ENCODE measurements around the gene TMEM220.
A peak's percentile ranks its signal among the peaks of the same experiment; 100 is the strongest.

Gene TMEM220

DNA sequence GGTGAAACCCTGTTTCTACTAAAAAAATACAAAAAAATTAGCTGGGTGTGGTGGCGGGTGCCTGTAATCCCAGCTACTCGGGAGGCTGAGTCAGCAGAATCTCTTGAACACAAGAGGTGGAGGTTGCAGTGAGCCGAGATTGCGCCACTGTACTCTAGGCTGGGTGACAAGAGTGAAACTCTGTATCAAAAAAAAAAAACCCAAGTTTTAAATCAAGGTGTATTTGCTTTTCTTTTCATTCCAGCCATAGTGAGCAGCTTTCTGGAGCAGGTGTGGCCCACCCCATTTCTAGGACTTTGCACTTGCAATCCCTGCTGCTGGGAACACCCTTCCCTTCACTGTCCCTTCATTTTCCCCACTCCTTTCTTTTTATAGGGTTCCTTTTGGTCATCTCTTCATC is 45.2 kb upstream of the TMEM220 start:
- no peak for DNase-seq (ENCODE audit: low read depth)
- no peak for TF ChIP-seq CTCF (IDR thresholded peaks at IDR 0.05; ENCODE audit: control insufficient read depth, extremely low read depth, insufficient read depth)
- no peak overlapping the region for H3K4me3 ChIP-seq (ENCODE audit: low read depth, low read length)

DNA sequence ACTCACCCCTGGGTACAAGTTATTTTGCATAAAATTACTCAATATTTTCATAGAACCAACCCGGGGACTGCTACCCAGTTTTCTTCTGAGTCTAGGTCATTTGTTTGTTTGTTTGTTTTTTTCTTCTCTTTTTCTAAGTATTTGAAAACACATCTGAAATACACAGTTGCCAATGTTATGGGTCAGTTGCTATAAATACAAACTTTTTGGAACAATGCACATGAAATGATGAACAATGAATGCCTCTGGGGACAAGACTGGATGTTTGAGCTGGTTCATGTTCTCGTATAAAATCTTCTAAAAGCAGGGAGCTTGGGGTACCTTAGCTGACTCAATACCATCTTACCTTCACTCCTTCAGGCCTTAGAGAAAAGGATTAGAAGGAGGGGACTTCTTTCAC is 43.6 kb upstream of the TMEM220 start:
- TF ChIP-seq CTCF (IDR thresholded peaks at IDR 0.05; ENCODE audit: control insufficient read depth, extremely low read depth, insufficient read depth) = no peak
- DNase-seq (ENCODE audit: low read depth) = no peak
- no peak overlapping the region for H3K4me3 ChIP-seq (ENCODE audit: low read depth, low read length)

DNA sequence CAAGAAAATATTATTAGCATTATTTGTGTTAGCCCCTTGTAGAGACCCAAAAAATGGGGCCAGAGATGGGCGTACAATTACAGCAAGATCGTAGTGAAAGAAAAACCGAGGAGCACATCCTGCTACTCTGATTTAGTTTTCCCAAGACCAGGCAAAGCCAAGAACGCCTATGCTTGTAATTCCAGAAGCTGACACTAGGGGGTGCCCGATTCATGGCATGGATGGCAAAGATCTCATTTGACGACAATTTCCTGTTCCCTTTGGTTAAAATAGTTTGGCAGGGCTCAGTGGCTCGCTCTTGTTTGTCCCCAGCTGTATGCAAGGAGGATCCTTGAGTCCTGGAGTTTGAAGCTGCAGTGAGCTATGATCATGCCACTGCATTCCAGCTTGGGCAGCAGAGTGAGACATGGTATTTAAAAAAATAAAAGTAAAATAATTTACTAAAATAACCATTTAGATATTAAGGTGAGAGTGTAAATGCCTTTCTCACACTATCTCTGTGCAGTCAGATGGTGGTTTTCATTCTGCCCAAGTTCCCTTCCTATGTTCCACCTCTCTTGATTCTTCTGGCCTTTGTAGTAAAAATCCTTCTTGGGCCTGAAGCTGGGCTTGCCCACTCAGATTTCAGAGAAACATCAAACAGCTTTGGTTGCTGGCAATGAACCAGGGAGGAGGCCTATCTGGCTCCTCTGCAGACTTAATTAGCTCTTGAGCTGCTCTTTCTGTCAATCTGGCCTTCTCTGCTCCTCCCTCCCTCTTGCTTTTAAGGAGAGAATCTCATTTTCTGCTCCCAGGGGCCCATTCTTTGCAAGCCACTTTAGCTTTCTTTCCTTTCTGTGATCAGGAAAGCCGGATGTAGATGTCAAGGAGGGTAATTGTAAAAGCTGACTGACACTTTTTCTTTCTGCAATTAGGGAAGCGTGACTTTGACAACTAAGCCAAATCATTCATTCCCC is 42.9 kb upstream of the TMEM220 start:
- TF ChIP-seq CTCF (IDR thresholded peaks at IDR 0.05; ENCODE audit: control insufficient read depth, extremely low read depth, insufficient read depth) = peak; percentile 82
- DNase-seq (ENCODE audit: low read depth) = peak; percentile 68

DNA sequence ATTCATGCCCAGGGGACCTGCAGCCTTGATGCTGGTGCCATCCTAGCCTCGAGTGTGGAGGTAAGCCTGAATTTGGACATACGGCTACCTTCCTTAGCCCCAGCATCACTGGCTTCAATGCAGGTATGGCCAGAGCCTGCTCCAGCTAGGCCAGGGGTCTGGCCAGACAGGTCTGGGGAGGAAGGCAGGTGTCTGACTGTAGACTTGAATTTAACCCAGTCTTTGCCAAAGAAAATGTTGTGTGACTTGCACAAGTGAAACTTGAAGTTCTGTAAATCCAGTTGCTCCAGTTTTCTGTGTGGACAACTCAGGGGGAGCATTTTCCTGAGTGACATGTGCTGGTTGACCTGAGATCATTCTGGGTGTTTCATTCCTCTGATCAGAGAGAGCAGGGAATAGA is 41.3 kb upstream of the TMEM220 start:
- TF ChIP-seq CTCF (IDR thresholded peaks at IDR 0.05; ENCODE audit: control insufficient read depth, extremely low read depth, insufficient read depth) = no peak

More for the DNA sequence above, 42.9 kb upstream of the TMEM220 start:
- H3K4me3 ChIP-seq (ENCODE audit: low read depth, low read length) = no peak overlapping the region

DNA sequence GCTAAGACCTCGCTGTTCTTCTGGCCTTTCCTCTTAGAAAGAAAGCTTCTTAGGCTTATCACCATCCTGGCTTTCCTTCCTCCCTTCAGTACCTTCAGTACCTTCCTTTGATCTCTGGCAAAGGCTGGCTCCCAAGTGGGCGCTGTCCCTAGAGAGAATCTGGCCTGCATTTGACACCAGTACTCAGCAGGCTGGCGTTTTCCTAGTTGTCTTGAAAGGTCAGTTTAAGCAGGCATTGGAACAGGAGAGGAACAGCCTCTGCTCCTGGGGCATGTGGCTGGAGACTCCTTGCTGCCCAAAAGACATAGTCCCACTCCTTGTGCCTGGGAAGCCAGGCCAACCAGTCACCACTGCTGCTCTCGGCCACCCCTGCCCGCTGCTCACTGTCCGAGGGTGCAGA is 40.0 kb upstream of the TMEM220 start:
- no peak for DNase-seq (ENCODE audit: low read depth)
- no peak for TF ChIP-seq CTCF (IDR thresholded peaks at IDR 0.05; ENCODE audit: control insufficient read depth, extremely low read depth, insufficient read depth)
- no peak overlapping the region for H3K4me3 ChIP-seq (ENCODE audit: low read depth, low read length)

More for the DNA sequence above, 41.3 kb upstream of the TMEM220 start:
- no peak for DNase-seq (ENCODE audit: low read depth)
- no peak overlapping the region for H3K4me3 ChIP-seq (ENCODE audit: low read depth, low read length)

- H3K4me3 ChIP-seq (ENCODE audit: low read depth, low read length) = no peak overlapping the region
- no peak for TF ChIP-seq CTCF (IDR thresholded peaks at IDR 0.05; ENCODE audit: control insufficient read depth, extremely low read depth, insufficient read depth)
- DNase-seq (ENCODE audit: low read depth) = no peak
These were observed 39.0 kb upstream of the TMEM220 start for GRCh38 chr17:10768750-10769251.
